Omental fat pad (tissue), 4 donors: ENCODE measurements around the gene DYRK1A. TPM values are rescaled to one million over a fixed set of nuclear protein-coding genes. Genes with fewer than 3 reads are reported as not detected.

ENCODE experiments used
- ATAC-seq: fragments of 150-250 bp; one replicate; pipeline ENCODE4 v1.9.1; 2016; ENCODE audit warnings: mild to moderate bottlenecking, moderate library complexity; ENCODE audit not compliant: low FRiP score
- DNase-seq: peaks from one replicate; pipeline ENCODE4 v3.0.0-alpha.2; 2019; ENCODE audit warnings: low spot score
- total RNA-seq, 4 donors: library from RNA; depleted of rRNA; stranded (reverse); fragments of >200 nt; gene quantifications; one replicate each; pipeline ENCODE4 v1.1.0, GENCODE V29; 2016
- TF ChIP-seq, protein P1 (sequence below), 3 donors: fragments of 450-650 bp; IDR thresholded peaks; one replicate each; pipeline ENCODE4 v1.5.1; 2016 to 2017; ENCODE audit warnings: antibody characterized with exemption in 3 of 3, mild to moderate bottlenecking in 3 of 3, moderate library complexity in 2 of 3

The DYRK1A gene
- total RNA-seq, 4 donors from 2014 or later = 50.7 to 82.3 (median 72.3) TPM

DNA sequence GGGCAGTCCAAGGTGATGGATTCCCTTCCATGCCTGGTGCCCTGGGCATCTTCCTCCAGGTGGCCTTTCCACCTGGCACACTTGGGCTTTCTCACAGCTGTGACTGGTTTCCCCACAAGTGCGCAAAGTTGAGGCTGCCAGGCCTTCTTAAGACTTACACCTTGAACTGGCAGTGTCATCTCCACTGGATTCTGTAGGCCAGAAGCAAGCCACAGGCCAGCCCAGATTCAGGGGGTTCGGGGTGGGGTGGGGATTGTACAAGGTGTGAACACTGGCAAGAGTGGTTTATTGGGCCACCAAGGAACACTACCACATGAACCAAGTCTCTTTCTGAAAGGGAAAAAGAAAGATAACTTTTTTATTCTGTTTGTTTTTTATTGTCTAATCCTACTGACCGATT lies 27.2 kb downstream of the DYRK1A start:
- DNase-seq = no peak
- ATAC-seq = no peak
- TF ChIP-seq, protein P1, sequence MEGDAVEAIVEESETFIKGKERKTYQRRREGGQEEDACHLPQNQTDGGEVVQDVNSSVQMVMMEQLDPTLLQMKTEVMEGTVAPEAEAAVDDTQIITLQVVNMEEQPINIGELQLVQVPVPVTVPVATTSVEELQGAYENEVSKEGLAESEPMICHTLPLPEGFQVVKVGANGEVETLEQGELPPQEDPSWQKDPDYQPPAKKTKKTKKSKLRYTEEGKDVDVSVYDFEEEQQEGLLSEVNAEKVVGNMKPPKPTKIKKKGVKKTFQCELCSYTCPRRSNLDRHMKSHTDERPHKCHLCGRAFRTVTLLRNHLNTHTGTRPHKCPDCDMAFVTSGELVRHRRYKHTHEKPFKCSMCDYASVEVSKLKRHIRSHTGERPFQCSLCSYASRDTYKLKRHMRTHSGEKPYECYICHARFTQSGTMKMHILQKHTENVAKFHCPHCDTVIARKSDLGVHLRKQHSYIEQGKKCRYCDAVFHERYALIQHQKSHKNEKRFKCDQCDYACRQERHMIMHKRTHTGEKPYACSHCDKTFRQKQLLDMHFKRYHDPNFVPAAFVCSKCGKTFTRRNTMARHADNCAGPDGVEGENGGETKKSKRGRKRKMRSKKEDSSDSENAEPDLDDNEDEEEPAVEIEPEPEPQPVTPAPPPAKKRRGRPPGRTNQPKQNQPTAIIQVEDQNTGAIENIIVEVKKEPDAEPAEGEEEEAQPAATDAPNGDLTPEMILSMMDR (IDR thresholded peaks at IDR 0.05) = no peak

DNA sequence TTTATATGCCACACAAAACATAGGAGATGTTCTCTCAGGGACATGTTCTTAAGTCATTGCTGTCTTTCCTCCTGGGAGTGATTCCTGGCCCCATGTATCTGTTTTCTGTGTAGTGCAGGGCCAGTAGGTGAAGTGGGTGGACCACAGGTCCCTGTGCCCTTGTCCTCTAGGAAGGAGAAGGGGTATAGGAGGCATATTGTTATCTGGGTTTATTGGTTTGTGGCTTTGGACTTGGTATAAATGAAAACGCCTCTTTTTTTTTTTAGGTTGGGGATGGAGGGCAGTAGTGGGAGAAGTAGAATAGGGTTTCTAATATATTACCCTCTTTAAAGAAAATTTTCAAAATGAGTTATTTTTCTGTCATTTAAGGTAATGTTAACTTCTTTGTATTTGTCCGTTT lies 29.4 kb downstream of the DYRK1A start:
- TF ChIP-seq, protein P1 (IDR thresholded peaks at IDR 0.05) = no peak
- DNase-seq = no peak
- ATAC-seq = no peak

DNA sequence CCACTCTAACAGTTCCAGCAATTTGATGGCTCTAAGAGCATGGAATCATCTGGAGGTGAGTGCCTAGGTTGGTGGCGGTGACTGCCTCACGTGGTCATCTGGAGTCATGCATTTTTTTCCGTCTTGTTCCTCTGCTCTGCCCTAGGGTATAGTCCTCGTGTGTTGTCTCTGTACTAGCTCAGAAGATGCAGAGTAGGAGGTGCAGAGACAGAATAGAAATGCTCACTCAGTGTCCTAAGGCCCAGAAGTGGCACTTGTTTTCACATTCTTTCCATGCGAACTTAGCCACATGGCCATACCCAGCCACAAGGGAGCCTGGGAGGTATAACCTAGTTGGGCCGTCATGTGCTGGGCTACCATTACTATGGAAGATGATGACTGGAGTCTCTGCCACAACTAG lies 30.3 kb downstream of the DYRK1A start:
- TF ChIP-seq, protein P1 (IDR thresholded peaks at IDR 0.05) = no peak
- DNase-seq (no peak), ATAC-seq (no peak)

GRCh38 chr21:37398697-37399096 lies 32.1 kb downstream of the DYRK1A start:
- no peak for ATAC-seq
- TF ChIP-seq, protein P1 (IDR thresholded peaks at IDR 0.05) = no peak
- DNase-seq = no peak

GRCh38 chr21:37402251-37402867 lies 35.8 kb downstream of the DYRK1A start:
- ATAC-seq = no peak
- TF ChIP-seq, protein P1 (IDR thresholded peaks at IDR 0.05) = no peak
- DNase-seq = no peak

- TF ChIP-seq, protein P1 (IDR thresholded peaks at IDR 0.05) = no peak
- ATAC-seq (no peak), DNase-seq (no peak)
These were observed 39.1 kb downstream of the DYRK1A start for GRCh38 chr21:37405629-37406028.

GRCh38 chr21:37407719-37408420 lies 41.3 kb downstream of the DYRK1A start:
- TF ChIP-seq, protein P1 (IDR thresholded peaks at IDR 0.05) = no peak
- DNase-seq = no peak
- ATAC-seq = no peak
